Thymus (tissue), 11 donors: ENCODE data around the gene PIEZO1. TPM values are rescaled to one million over a fixed set of nuclear protein-coding genes. Genes with fewer than 3 reads are reported as not detected.
"Not testable (repeated sequence)": the region's sequence is repeated elsewhere in the genome, so short reads cannot be mapped to it uniquely, and the experiment has no call there.

ENCODE experiments used
- DNase-seq, 9 donors: peaks; one replicate each; pipeline ENCODE4 v3.0.0-alpha.2; 2013; ENCODE audit warnings: low spot score in 9 of 9, low read depth in 6 of 9, missing footprints in 1 of 9
- H3K27ac ChIP-seq, 2 donors: one replicate each; pipeline ENCODE4 v1.5.1; 2013; ENCODE audit warnings: control low read depth in 1 of 2, low read depth in 1 of 2, low read length in 1 of 2, mild to moderate bottlenecking in 1 of 2, moderate library complexity in 1 of 2
- H3K27me3 ChIP-seq, 2 donors: one replicate each; pipeline ENCODE4 v1.5.1; 2013; ENCODE audit warnings: low read length in 1 of 2; ENCODE audit not compliant: control insufficient read depth in 2 of 2, insufficient read depth in 1 of 2
- H3K36me3 ChIP-seq, 2 donors: one replicate each; pipeline ENCODE4 v1.5.1; 2013; ENCODE audit warnings: low read length in 1 of 2, mild to moderate bottlenecking in 1 of 2, moderate library complexity in 1 of 2; ENCODE audit not compliant: control insufficient read depth in 2 of 2, insufficient read depth in 2 of 2
- H3K4me1 ChIP-seq, 2 donors: one replicate each; pipeline ENCODE4 v1.5.1; 2013; ENCODE audit warnings: low read length in 2 of 2; ENCODE audit not compliant: control insufficient read depth in 2 of 2, insufficient read depth in 2 of 2
- H3K4me3 ChIP-seq, 2 donors: one replicate each; pipeline ENCODE4 v1.5.1; 2013; ENCODE audit warnings: low read length in 2 of 2, control low read depth in 1 of 2, mild to moderate bottlenecking in 1 of 2
- H3K9me3 ChIP-seq, 2 donors: one replicate each; pipeline ENCODE4 v1.5.1; 2013; ENCODE audit warnings: low read length in 1 of 2, mild to moderate bottlenecking in 1 of 2; ENCODE audit not compliant: control insufficient read depth in 2 of 2, insufficient read depth in 1 of 2
- WGBS: extraction: QIAGEN DNeasy Blood & Tissue Kit; methylation state at CpG from one replicate; pipeline ENCODE4 v1.1.7; 2013; 5-methylcytosine and 5-hydroxymethylcytosine counted together
- polyA plus RNA-seq: library from polyadenylated mRNA; stranded (reverse); fragments of 200-250 nt; gene quantifications from one replicate; pipeline ENCODE4 v1.2.3, GENCODE V29; 2013
- total RNA-seq: library from RNA; stranded (reverse); fragments of 120-200 nt; gene quantifications from one replicate; pipeline ENCODE4 v1.2.4, GENCODE V29; 2013
- donor health status: healthy.

The PIEZO1 gene
- total and polyA plus RNA-seq, 2 donors: 25.2 to 115 TPM

DNA sequence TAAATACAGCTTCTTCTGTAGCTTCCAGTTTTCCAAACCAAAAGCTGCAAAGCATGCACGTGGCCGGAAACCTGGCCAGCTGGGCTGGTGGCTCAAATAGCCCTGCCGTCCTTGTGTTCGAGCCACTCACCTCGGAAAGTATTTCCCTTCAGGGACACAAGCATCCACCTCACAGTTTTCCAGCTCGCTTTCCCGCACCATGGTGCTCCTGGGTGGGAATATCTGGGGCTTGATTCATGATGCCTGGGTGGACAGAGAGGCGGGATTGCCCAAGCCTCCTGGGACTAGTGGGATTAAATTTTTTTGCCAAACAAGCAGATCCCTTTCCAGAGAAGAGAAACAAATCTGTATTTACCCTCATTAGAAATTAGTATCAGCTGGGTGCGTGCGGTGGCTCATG, 115.0 kb downstream of the PIEZO1 start:
- Histone ChIP-seq H3K9me3 (no peaks in the 10 kb centered on the region), H3K4me3 (no peak overlapping the region), H3K4me1 (no peaks in the 10 kb centered on the region), H3K36me3 (no peaks in the 10 kb centered on the region), H3K27me3 (no peaks in the 10 kb centered on the region), H3K27ac (no peak overlapping the region)
- 97% methylated on average over 10 of the region's 10 CpGs for WGBS
- no peak for DNase-seq

DNA sequence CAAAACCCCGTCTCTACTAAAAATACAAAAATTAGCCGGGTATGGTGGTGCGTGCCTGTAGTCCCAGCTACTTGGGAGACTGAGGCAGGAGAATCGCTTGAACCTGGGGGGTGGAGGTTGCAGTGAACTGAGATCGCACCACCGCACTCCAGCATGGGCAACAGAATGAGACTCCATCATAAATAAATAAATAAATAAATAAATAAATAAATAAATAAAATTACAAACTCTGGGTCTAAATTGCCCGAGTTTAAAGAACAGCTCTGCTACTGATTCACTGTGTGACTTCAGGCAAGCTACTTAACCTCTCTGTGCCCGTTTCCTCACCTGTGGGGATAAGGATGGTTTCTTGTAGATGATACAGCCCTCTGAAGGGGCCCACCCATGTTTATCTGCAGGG, 115.5 kb downstream of the PIEZO1 start:
- not testable (repeated sequence) for DNase-seq, H3K36me3 ChIP-seq, H3K27ac ChIP-seq, H3K4me1 ChIP-seq, H3K9me3 ChIP-seq, H3K27me3 ChIP-seq, H3K4me3 ChIP-seq
- WGBS: 97% methylated on average over 8 of the region's 8 CpGs

DNA sequence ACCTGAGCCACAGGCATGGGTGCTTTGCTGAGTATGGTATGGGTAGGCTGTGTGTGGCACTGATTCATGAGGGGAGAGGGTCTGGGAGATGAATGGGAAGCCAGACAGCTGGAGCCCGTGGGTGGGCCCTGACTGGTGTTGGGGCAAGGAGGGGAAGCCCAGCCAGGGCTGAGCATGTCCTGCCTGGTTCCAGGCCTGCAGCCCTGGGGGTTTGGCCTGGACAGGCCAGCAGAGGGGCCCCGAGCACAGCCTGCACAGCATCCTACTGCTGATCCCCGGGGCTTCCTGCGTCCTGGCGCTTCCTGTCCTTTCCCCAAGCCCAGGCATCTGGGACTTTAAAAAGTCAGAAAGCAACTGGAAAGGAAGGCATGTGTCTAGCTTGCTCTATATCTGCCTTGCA, 117.6 kb downstream of the PIEZO1 start:
- no peaks in the 10 kb centered on the region for H3K36me3 ChIP-seq
- H3K9me3 ChIP-seq: no peaks in the 10 kb centered on the region
- no peak for DNase-seq
- H3K4me3 ChIP-seq: no peak overlapping the region
- H3K4me1 ChIP-seq: peaks cover 0 to 8% of the 10 kb centered on the region in 2 donors
- no peak overlapping the region for H3K27ac ChIP-seq
- 91% methylated on average over 5 of the region's 5 CpGs for WGBS
- H3K27me3 ChIP-seq: peaks cover 0 to 9% of the 10 kb centered on the region in 2 donors

DNA sequence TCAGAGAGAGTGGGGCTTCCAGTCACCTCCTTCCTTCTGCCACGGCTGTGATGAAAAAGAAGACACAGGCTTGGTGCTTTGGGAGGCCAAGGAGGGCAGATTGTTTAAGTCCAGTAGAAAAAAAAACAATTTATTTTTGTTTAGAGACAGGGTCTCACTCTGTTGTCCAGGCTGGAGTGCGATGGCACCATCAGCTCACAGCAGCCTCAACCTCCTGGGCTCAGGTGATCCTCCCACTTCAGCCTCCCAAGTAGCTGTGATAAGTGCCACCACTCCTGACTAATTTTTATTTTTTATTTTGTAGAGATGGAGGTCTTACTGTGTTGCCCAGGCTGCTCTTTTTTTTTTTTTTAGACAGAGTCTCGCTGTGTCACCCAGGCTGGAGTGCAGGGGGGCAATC, 119.5 kb downstream of the PIEZO1 start:
- H3K9me3 ChIP-seq: no peaks in the 10 kb centered on the region
- peaks cover 0 to 13% of the 10 kb centered on the region in 2 donors for H3K27me3 ChIP-seq
- no peaks in the 10 kb centered on the region for H3K36me3 ChIP-seq
- WGBS: 98% methylated on average over 3 of the region's 3 CpGs
- no peak for DNase-seq
- H3K27ac ChIP-seq: no peak overlapping the region
- H3K4me1 ChIP-seq: peaks cover 4 to 13% of the 10 kb centered on the region in 2 donors
- no peak overlapping the region for H3K4me3 ChIP-seq

Other genes starting within 250 kb of the PIEZO1 start
- 11.2 TPM for gene ZC3H18, start 214.8 kb downstream of the PIEZO1 start, total RNA-seq
- gene ZC3H18, start 214.8 kb downstream of the PIEZO1 start, polyA plus RNA-seq: 28.9 TPM
- 0.05 TPM for gene IL17C, start 146.6 kb downstream of the PIEZO1 start, total RNA-seq
- gene IL17C, start 146.6 kb downstream of the PIEZO1 start, polyA plus RNA-seq: 0.09 TPM
- gene CYBA, start 134.2 kb downstream of the PIEZO1 start, total RNA-seq: 200 TPM
- gene CYBA, start 134.2 kb downstream of the PIEZO1 start, polyA plus RNA-seq: 208 TPM
- 22.1 TPM for gene MVD, start 122.1 kb downstream of the PIEZO1 start, total RNA-seq
- 30.2 TPM for gene MVD, start 122.1 kb downstream of the PIEZO1 start, polyA plus RNA-seq
- gene SNAI3, start 98.7 kb downstream of the PIEZO1 start, total RNA-seq: 1.5 TPM
- 2.9 TPM for gene SNAI3, start 98.7 kb downstream of the PIEZO1 start, polyA plus RNA-seq
- 32.6 TPM for gene RNF166, start 78.8 kb downstream of the PIEZO1 start, total RNA-seq
- 144 TPM for gene RNF166, start 78.8 kb downstream of the PIEZO1 start, polyA plus RNA-seq
- gene CTU2, start 78.7 kb downstream of the PIEZO1 start, total RNA-seq: 14.7 TPM
- 18.6 TPM for gene CTU2, start 78.7 kb downstream of the PIEZO1 start, polyA plus RNA-seq
- 11.7 TPM for gene CDT1, start 18.6 kb upstream of the PIEZO1 start, total RNA-seq
- gene CDT1, start 18.6 kb upstream of the PIEZO1 start, polyA plus RNA-seq: 1.4 TPM
- 198 TPM for gene APRT, start 26.7 kb upstream of the PIEZO1 start, total RNA-seq
- 122 TPM for gene APRT, start 26.7 kb upstream of the PIEZO1 start, polyA plus RNA-seq
- 4.8 TPM for gene GALNS, start 71.7 kb upstream of the PIEZO1 start, total RNA-seq
- gene GALNS, start 71.7 kb upstream of the PIEZO1 start, polyA plus RNA-seq: 23.9 TPM
- 54.1 TPM for gene TRAPPC2L, start 71.9 kb upstream of the PIEZO1 start, total RNA-seq
- gene TRAPPC2L, start 71.9 kb upstream of the PIEZO1 start, polyA plus RNA-seq: 49.1 TPM
- gene PABPN1L, start 81.4 kb upstream of the PIEZO1 start, total RNA-seq: 0.09 TPM
- 0.34 TPM for gene PABPN1L, start 81.4 kb upstream of the PIEZO1 start, polyA plus RNA-seq
- 11.2 TPM for gene CBFA2T3, start 192.0 kb upstream of the PIEZO1 start, total RNA-seq
- gene CBFA2T3, start 192.0 kb upstream of the PIEZO1 start, polyA plus RNA-seq: 19.1 TPM